HepG2 (cell line): ENCODE data around the gene ATOSB. TPM values are rescaled to one million over a fixed set of nuclear protein-coding genes. Genes with fewer than 3 reads are reported as not detected.
A peak's percentile ranks its signal among the peaks of the same experiment; 100 is the strongest.

ENCODE experiments used
- CREM ChIP-seq, 2 experiments: sonication (generic) in 1 of 2; formaldehyde crosslinking in 1 of 2; IDR thresholded peaks; 2 replicates each; pipeline versions ENCODE4 v1.4.0 to v1.6.1; 2016 to 2020; ENCODE audit warnings: antibody characterized with exemption in 1 of 2, mild to moderate bottlenecking in 1 of 2, missing genetic modification reagents in 1 of 2
- DDIT3 ChIP-seq: sonication (generic); formaldehyde crosslinking; IDR thresholded peaks from 2 replicates; pipeline ENCODE4 v1.4.0; 2020; ENCODE audit warnings: mild to moderate bottlenecking, missing genetic modification reagents
- ETV6 ChIP-seq: sonication (generic); formaldehyde crosslinking; conservative IDR thresholded peaks from 2 replicates; pipeline ENCODE4 v1.4.0; 2020; ENCODE audit warnings: missing genetic modification reagents
- GATA4 ChIP-seq: sonication (generic); IDR thresholded peaks from 2 replicates; pipeline ENCODE4 v1.6.1; 2016; ENCODE audit warnings: antibody characterized with exemption, low read depth, borderline replicate concordance
- HNRNPLL ChIP-seq: fragments of 200-400 bp; formaldehyde crosslinking; IDR thresholded peaks from 2 replicates; pipeline ENCODE4 v1.6.1; 2017; ENCODE audit warnings: mild to moderate bottlenecking, low read depth, low read length; ENCODE audit not compliant: poor library complexity, severe bottlenecking
- IKZF4 ChIP-seq: sonication (generic); formaldehyde crosslinking; IDR thresholded peaks from 2 replicates; pipeline ENCODE4 v1.5.1; 2020; ENCODE audit warnings: borderline replicate concordance, mild to moderate bottlenecking, low read depth, missing genetic modification reagents; ENCODE audit errors: not compliant biosample characterization
- NRL ChIP-seq: sonication (generic); formaldehyde crosslinking; IDR thresholded peaks from 2 replicates; pipeline ENCODE4 v1.5.0; 2020; ENCODE audit warnings: missing genetic modification reagents, mild to moderate bottlenecking, moderate library complexity, borderline replicate concordance
- ONECUT2 ChIP-seq: sonication (generic); formaldehyde crosslinking; IDR thresholded peaks from 2 replicates; pipeline ENCODE4 v1.4.0; 2020; ENCODE audit warnings: missing genetic modification reagents
- PHB2 ChIP-seq: fragments of 450-650 bp; IDR thresholded peaks from 2 replicates; pipeline ENCODE4 v1.6.1; 2018; ENCODE audit not compliant: partially characterized antibody
- SMAD1 ChIP-seq: sonication (generic); formaldehyde crosslinking; IDR thresholded peaks from 2 replicates; pipeline ENCODE4 v1.4.0; 2020; ENCODE audit warnings: missing genetic modification reagents, low read depth, mild to moderate bottlenecking, borderline replicate concordance
- ZBTB10 ChIP-seq: sonication (generic); formaldehyde crosslinking; IDR thresholded peaks from 2 replicates; pipeline ENCODE4 v1.4.0; 2020; ENCODE audit warnings: missing genetic modification reagents, borderline replicate concordance
- ZMAT3 ChIP-seq: sonication (generic); formaldehyde crosslinking; conservative IDR thresholded peaks from 2 replicates; pipeline ENCODE4 v1.7.0; 2021; ENCODE audit warnings: missing genetic modification reagents
- ZNF34 ChIP-seq: sonication (generic); formaldehyde crosslinking; IDR thresholded peaks from 2 replicates; pipeline ENCODE4 v1.4.0; 2020; ENCODE audit warnings: mild to moderate bottlenecking, missing genetic modification reagents, borderline replicate concordance
- ZNF441 ChIP-seq: sonication (generic); formaldehyde crosslinking; IDR thresholded peaks from 2 replicates; pipeline ENCODE4 v1.7.0; 2021; ENCODE audit warnings: missing genetic modification reagents, borderline replicate concordance
- ZNF597 ChIP-seq: sonication (generic); formaldehyde crosslinking; IDR thresholded peaks from 2 replicates; pipeline ENCODE4 v1.5.0; 2020; ENCODE audit warnings: missing genetic modification reagents
- ZNF766 ChIP-seq: sonication (generic); formaldehyde crosslinking; IDR thresholded peaks from 2 replicates; pipeline ENCODE4 v1.5.0; 2020; ENCODE audit warnings: missing genetic modification reagents, borderline replicate concordance
- ZSCAN29 ChIP-seq: sonication (generic); formaldehyde crosslinking; conservative IDR thresholded peaks from 2 replicates; pipeline ENCODE4 v1.4.0; 2020; ENCODE audit warnings: mild to moderate bottlenecking, missing genetic modification reagents
- ZSCAN31 ChIP-seq: sonication (generic); formaldehyde crosslinking; IDR thresholded peaks from 2 replicates; pipeline ENCODE4 v1.5.0; 2020; ENCODE audit warnings: low read depth, mild to moderate bottlenecking, missing genetic modification reagents
- polyA plus RNA-seq, 8 experiments: library from polyadenylated mRNA; depleted of rRNA in 3 of 8; stranded (reverse) in 7 of 8; unstranded in 1 of 8; fragments of >200 nt; fragmentation: Illumina TruSeq in 4 of 8; extraction: Trizol in 4 of 8; gene quantifications; 2 replicates each; pipeline versions ENCODE4 v1.2.1 to v1.2.3, GENCODE V29; 2011 to 2016; ENCODE audit warnings: low read depth in 4 of 8, missing spikeins in 1 of 8, mixed read lengths in 1 of 8; ENCODE audit not compliant: insufficient read depth in 1 of 8
- total RNA-seq, 5 experiments: library from RNA; depleted of rRNA; stranded (reverse); fragments of >200 nt; fragmentation: Illumina TruSeq; extraction: Trizol; gene quantifications; 2 replicates each; pipeline ENCODE4 v1.2.3, GENCODE V29; 2016; ENCODE audit warnings: low read depth in 1 of 5
- TF ChIP-seq, protein P1 (sequence below): sonication (generic); formaldehyde crosslinking; IDR thresholded peaks from 2 replicates; pipeline ENCODE4 v1.4.0; 2020; ENCODE audit warnings: missing genetic modification reagents

The ATOSB gene
- total and polyA plus RNA-seq, 2 of the 13 experiments (the other 11 are each of a cell fraction or from before 2014, with no cell fraction given) = 1.9 to 6.4 TPM

DNA sequence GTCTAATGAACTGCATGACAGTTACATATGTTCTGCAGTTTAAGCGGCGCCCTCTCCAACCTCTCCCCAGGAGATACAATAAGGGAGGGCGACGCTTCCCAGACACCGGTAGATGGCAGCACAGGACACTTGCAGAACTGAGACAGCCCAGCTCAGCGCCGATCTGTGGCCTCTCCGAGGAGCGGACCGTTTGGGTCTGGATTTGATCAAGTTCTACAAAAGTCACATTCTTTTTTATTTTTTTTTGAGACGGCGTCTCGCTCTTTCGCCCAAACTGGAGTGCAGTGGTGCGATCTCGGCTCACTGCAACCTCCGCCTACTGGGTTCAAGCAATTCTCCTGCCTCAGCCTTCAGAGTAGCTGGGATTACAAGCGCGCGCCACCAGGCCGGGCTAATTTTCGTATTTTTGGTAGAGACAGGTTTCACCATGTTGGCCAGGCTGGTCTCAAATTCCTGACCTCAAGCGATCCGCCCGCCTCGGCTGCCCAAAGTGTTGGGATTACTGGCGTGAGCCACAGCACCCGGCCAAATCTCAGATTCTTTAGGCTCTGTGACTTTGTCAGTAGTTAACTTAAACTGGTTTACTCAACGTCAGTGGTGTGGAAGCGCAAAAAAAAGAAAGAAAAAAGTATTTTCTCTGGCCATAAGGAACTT, 1.4 kb upstream of the ATOSB start (continued):
- TF ChIP-seq, protein P1, sequence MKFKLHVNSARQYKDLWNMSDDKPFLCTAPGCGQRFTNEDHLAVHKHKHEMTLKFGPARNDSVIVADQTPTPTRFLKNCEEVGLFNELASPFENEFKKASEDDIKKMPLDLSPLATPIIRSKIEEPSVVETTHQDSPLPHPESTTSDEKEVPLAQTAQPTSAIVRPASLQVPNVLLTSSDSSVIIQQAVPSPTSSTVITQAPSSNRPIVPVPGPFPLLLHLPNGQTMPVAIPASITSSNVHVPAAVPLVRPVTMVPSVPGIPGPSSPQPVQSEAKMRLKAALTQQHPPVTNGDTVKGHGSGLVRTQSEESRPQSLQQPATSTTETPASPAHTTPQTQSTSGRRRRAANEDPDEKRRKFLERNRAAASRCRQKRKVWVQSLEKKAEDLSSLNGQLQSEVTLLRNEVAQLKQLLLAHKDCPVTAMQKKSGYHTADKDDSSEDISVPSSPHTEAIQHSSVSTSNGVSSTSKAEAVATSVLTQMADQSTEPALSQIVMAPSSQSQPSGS = peak; percentile 46; the same call in 1 of the 2 replicates
- TF ChIP-seq ZNF441 (CRISPR knock-in tag) (0 out of 2 replicates have a peak, but pooled peaks have one; percentile 18), GATA4 (no peak), DDIT3 (CRISPR knock-in tag) (no peak), SMAD1 (CRISPR knock-in tag) (0 out of 2 replicates have a peak, but pooled peaks have one; percentile 52), ZBTB10 (CRISPR knock-in tag) (no peak), IKZF4 (CRISPR knock-in tag) (no peak), PHB2 (no peak), NRL (CRISPR knock-in tag) (no peak; the same call in 1 of the 2 replicates), CREM (IDR thresholded peaks at IDR 0.05) (no peak), CREM (CRISPR knock-in tag; IDR thresholded peaks at IDR 0.05) (no peak), ETV6 (CRISPR knock-in tag) (no peak), HNRNPLL (no peak), ONECUT2 (CRISPR knock-in tag) (no peak), ZNF34 (CRISPR knock-in tag) (no peak), ZNF766 (CRISPR knock-in tag) (no peak), ZNF597 (CRISPR knock-in tag) (no peak), ZSCAN29 (CRISPR knock-in tag) (peak; percentile 86; the same call in 1 of the 2 replicates), ZSCAN31 (no peak), ZMAT3 (CRISPR knock-in tag) (no peak)
